HG02759 (cell line): ENCODE data around the gene NISCH.

Experiments
- ATAC-seq: cut with Tn5 transposase; IDR thresholded peaks from one replicate; pipeline ENCODE4 v1.9.1; 2021; ENCODE audit warnings: mild to moderate bottlenecking, moderate library complexity; ENCODE audit not compliant: unreplicated experiment

NISCH gene

DNA sequence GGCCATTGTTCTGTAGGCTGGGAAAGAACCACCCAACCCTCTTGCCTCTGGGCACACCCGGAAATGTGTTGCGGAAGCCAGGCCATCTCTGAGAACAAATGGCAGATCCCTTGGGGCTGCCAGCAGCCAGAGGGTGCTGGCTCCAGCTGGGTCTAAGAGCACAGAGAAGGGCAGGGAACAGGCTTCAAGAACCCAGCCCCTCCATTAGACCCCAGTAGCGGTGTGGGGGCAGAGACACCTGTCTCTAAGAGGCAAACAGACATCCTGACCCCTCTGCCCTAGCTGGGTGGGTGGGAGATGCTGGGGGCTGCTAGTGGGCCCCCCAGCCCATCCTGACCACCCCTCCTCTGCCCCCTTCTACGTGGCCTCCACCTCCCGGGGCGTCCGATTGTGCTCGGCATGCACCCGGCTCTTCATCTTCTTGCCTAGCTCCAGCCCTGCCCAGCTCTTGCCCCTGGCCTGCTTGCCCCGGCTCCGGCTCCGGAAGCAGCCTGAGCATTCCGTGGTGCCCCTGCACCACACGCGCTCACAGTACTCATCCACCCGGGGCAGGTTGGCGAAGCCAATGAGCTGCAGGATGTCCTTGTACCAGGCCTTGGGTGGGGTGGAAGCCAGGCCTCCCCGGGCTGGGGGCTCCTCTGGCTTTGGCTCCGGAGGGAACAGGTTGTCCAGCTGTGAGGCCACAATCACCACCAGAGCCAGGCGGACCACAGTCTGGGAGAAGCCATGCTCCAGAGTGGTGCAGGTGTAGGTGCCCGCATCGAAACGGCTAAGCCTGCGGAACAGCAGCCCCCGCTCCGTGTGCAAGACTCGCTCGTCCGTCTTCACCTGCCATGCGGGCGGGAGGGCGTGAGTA is 19.9 kb upstream of the NISCH start:
- ATAC-seq: no peak

DNA sequence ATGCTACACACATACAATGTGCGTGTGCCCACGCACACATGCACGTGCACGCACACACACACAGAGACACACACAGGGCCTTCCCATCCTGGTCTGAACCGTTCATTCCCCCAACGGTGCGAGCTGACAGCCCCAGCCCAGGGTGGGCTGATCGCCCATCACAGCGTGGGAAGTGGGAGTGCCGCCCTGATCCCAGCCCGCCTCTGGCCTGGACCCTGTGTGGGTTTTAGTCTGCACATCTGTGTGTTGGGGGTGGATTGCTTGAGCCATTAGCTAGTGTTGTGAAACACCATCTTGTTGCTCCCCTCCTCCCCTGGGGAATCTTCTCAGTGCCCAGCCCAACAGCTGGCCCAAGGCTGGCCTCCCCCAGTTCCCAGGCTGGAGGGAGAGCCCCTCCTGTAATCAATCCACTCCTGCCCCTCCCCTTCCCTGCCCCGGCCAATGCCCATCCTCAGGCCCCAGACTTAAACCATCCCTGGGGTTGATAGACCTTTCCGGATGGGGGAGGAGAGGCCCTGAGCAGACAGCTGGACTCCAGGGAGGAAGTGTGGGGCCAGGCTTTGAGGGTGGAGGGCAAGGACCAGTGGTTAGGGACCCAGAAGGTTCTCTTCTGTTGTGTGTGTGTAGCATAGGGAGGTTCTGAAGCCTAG is 18.8 kb upstream of the NISCH start:
- ATAC-seq: no peak

DNA sequence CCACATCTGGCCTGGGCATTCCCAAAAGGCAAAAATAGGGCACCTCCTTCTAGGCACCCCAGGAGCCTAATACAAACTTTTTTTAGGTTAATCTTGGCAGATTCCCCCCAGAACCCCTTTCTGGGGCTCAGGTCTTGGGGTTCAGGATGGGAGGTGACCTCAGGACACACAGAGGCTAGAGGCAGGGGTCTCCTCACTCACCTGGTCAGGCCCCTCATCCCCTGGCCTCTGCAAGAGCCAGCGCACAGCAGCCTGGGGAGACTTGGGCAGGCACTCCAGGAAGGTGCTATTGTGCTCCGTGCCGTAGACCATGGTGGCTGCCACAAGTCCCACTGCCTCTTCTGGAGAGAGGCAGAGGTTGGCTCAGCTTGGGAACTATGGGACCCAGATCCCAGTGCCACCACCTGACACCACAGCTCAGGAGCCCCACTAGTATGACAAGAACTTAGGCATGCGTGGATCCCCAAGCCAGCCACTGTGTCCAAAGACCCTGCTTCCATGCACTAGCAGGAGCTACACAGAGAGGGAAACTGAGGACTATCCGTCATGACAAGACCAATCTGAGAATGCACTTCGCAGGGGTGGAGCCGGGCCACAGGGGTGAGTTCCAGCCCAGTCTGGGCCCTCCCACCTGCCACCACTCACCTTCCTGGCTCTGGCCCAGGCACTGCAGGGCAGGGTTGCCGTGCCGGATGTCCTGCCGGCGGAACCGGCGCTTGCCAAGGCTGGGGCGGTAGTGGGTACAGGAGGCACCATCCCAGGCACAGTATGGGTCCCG is 17.9 kb upstream of the NISCH start:
- ATAC-seq: no peak

DNA sequence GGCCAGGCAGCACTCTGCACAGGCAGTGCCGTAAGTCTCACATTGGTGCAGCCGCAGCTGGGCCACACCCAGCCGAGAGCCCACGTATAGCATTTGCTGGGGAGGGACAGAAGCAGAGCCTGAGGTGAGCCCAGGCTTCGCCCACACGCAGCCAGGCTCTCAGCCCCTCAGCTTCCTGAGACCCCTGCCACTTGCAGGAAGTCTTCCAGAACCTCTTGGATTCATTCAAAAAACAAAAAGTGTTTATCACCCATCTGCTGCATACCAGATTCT is 17.4 kb upstream of the NISCH start:
- ATAC-seq: no peak

DNA sequence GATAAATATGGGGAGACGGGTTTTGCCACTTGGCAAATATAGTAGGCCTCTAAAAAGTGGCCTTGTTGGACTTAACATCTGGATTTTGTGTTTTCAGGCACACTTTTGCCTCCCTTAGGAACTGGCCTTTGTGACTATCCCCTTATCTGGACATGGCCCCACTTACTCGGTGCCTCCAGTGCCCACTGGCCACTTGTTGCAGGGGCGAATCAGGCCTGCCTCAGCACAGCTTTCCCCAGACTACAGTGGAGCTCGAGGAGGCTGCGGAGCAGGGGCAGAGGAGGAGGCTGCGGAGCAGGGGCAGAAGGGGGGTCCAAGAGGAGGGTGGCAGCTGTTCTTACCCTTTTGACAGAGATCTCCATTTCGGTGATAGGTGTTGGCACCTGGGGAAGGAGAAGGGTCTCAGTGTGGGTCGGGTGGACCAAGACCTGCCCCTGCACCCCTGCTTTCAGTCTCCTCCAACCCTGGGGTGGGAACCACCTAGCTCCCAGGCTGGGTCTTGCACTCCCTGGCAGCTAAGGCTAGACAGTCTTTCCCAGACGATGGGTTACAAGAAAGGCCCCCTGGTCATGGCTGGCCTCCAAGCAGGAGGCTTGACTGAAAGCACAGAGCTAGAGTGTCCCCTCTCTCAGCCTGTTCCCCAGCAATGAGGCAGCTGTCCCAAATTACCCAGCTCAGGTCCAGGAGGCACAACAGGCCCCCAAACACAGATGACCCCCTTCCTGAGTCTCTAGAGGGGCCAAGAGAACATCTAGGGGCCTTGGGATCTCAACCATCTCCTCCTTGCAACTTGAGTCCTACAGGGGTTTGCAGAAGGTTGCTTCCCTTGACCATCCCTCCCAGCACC is 16.6 kb upstream of the NISCH start:
- no peak for ATAC-seq

DNA sequence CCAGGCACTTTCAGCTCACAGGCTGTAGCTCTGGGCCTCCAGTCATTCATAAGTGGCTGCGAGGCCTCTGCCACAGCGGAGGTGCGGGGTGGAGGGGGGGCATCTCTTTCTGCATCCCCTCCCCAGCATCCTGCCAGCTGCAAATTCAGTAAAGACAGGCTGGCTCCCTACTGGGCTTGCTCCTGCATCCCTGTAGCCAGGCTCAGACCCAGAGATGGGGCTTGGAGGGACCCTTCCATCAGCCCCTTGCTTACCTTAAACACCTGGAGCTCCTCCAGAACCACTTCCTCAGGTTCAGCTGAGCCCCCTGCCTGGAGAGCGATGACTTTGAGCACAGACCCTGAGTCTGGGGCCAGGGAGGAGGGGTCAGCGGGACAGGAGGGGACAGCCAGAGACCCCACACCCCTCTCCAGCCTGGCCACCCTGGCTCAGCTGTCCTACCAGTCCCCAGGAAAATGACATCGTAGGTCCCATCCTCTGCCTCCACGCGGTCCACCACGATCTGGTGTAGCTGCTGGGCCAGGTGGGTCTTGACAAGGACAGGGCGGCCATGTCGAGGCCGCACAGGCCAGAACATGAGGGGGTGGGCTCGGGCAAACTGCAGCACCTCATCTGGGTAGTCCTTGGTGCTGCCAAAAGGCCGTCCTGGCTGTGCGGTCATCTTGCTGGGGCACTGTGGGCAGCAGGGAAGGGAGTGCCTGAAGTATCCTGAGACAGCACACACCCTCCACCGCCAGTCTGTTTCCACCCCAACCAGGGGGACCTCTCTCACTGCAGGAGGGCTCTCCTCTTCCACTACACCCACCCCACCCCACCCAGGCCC is 15.8 kb upstream of the NISCH start:
- no peak for ATAC-seq

DNA sequence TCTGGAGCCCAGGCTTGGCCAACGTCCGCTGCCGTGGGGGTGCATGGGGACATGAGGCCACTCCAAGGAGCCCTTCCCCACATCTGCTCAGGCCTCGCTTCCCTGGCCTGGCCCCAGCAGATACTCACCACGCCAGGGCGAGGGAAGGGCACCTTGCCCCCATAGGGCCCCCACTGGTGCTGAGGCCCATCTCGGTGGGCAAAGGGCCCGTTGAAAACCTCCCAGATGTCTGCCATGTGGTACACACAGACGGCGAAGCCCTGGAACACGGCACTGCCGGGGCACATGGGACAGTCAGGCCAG is 15.2 kb upstream of the NISCH start:
- no peak for ATAC-seq

DNA sequence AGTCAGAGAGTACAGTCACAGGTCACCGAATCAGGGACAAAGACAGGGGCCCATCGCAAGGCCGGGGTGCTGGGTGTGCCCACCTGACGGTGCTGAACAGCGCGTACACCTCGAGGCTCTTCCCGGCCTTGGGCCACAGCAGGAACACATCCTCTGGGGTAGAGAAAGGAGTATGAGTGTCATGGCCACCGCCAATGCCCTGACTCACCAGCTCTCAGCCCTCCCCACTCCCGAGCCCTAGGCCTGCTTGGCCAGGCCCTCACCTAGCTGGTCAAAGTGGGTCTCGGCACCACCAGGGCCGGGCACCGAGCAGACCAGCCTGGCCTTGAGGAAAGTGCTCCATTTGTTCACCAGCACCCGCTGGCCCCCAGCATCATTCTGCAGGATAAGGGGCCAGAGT is 14.7 kb upstream of the NISCH start:
- ATAC-seq: no peak

DNA sequence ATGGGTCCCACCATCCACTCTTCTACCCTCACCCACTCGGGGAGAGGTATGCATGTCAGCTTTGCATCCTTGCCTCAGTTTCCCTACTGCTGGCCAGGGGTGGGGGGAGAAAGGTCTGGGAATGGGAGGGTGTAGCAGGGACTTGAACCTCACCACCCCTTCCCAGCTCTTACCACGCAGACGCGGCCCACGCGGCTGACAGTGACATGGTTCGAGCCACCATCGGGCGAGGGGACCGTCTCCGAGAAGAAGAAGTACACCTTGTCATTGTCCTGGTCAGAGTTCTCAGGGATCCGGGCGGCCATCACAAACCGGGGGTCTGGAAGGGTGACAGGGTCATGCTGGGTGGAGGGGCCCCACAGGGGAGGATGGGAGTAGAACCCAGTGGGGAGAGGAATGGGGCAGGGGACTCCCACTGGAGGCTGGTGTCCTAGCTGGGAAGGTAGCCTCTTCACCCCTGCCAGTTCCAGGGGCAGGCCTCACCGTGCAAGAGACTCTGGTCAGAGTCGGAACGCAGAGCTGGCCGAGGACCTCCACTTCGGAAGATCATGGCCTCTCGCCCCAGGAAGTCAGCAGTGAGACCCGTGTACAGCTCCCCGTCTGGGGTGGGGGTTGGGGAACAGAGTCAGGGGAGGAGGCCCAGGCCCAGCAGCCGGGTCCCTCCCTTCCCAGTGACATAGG is 14.2 kb upstream of the NISCH start:
- ATAC-seq: no peak

DNA sequence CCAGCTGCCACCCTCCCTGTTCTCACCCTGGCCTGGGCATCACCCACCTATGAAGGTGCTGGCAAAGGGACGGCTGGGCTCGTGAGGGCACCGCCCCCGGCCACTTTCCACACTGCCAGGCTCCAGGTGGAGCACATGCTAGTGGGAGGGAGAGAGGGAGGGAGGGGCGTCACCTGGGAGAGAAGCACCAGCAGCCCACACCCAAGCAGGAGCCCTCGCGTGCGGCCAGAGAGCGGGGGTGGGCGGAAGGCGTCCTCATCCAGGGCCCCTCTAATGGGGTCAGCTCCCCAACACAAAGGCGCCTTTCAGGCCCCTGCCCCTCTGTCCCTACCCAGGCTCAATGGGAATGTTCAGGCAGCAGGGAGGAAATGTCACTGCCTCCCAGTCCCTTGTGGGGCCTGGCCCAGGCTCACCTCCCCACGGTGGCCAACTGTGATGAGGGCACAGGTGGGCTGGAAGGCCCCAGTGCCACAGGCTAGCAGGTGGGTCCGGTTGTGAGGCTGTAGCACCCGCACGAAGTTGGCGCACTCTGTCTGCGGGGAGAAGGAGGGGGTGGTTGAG is 13.6 kb upstream of the NISCH start:
- ATAC-seq: no peak

DNA sequence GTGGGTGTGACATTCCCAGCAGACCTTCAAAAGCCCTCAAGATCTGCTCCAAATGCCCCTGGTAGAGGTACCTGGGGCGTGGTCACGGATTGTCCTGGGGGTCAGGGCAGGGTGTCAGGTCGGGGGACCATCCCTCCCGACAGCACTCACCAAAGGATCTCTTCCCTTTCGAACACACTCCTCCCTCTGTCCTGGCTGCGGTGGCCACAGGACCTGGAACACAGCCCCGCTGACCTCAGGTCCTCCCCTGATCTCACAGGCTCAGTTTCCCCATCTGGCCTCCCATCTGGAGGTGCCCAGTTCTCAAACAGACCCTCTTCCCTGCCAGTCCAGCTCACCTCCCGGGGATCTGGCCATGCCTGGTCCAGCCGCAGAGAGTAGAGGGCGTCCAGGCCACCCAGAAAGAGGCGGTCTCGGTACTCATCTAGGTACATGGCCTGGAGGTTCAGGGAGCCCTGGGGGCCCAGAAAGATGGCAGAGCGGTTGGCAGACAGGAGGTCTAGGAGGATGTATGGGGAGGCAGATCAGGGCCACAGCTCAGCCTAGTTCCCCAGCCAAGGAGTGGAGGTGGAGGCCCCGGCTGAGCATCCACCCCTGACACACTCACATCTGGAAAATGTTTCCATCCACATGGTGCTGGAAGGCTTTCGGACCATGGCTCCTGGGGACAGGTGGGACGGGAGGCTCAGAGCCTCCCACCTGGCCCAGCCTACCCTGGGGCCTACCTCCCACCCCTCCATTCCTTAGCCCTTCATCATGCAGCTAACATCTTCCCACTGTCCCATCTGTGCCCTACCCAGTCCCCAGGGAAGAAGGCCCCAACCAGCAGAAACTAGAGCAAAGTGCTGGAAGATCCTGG is 12.8 kb upstream of the NISCH start:
- ATAC-seq: no peak

DNA sequence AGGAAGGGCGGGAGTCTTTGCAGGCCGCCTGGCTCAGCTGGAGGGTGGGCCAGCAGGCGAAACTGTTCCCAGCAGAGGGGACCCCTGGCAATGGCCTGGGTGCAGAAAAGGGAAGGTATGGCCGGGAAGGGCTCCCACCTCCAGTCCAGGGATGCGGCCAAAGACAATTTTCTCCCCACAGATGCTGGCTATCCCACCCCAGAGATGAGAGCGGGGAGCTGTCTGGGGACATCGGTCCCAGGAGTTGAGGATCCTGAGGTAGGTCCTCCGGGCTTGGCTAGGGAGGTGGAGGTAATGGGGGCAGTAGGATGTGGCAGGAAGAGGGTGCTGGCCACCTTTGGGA is 12.2 kb upstream of the NISCH start:
- no peak for ATAC-seq

DNA sequence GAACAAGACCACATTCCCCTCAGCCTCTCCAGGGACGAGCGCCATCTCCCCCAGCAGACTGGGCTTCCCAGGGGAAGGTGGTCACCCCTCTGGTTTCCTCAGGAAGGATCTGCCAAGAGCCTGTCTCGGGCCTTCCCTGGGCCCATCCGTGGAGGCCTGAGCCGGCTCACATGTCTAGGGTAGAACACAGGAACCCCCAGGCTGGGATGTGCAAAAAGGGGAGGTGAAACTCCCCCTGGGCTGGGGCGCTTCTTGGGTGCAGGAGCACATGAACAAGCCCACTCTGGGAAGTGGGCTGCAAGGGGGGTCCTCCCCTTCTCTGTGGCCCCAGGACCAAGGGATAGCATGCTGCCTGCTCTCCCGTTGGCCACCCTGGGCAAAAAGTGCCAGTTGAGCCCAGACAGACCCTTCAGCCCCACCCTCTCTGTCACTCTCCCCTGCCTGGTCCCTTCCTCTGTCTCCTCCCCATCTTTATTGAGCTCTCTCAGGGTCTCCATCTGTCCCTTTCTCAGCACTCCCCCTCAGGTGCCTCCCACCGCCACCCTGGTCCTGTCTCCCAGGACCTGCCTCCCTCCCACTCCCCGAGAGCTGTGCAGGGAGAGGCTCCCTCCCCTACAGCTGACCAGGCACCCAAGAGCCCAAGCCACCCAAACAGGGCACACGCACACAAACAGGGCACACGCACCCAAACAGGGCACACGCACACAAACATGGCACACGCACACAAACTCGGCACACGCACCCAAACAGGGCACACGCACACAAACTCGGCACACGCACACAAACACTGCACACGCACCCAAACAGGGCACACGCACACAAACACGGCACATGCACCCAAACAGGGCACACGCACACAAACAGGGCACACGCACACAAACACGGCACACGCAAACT is 11.4 kb upstream of the NISCH start:
- no peak for ATAC-seq

DNA sequence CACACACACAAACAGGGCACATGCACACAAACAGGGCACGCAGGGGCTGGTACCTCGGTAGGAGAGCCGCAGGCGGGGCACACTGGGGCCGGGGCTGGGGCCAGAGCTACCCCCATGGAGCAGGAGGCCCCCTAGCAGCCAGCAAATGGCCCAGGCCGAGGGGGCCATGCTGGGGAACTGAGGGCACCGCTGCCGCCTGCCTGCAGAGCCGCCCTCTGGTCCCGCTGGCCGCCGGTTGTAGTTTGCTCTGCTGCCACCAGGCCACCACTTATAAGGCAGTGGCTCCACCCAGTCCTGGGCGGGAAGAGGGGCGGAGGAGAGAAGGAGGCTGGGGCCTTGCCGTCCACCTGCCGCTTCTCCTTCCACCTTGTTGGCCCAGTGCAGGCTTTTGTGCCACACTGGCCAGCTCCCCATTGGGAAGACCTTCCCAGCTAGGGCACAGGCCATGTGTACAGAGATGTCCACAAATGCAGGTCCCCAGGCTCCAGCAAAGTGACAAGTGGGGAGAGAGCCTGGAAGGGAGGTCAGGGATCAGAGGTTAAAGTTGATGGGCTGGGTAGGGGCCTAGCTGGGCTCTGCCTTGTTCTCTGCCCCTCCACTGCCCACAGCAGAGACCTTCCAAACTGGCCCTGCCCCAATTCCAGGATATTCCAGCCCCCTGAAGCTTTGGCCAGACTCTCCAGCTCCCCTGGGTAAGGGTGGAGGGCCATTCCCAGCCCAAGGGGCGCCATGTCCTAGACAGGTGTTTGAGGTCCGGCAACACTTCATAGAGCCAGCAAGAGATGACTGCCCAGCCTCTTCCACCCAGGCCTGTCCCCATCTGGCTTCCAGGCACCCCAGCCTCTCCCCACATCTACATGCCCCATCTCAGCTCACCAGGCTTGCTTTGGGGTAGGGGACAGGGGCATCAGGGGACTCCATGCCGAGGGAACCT is 10.3 kb upstream of the NISCH start, which contains the start of gene SEMA3G:
TSS of gene SEMA3G (minus strand) at position 244 of the 934 bp plus-strand sequence. CDS start at position 168, 76 bp downstream.
- ATAC-seq: peak; percentile 83

DNA sequence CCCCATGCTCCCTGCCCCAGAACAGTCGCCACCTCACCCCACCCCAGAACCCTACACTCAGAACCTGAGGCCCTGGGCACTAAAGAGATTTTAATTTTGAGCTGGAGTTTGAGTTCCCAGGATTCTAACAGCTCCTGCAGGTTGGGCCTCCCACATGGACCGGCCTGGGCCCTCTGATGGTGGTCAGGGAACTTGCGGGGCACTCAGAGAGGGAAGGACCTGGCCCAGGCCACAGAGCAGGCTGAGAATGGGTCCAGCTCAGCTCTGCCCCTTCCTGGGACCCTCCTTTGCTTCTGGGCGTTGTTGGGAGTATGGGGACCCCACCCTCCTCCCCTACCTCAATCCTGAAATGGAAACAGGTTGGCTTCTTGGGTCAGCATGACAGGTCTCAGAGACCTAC is 9.4 kb upstream of the NISCH start:
- no peak for ATAC-seq
